GM18508 (cell line): Measurements from ENCODE around the gene DAPK3.
"Not testable (repeated sequence)": the region's sequence is repeated elsewhere in the genome, so short reads cannot be mapped to it uniquely, and the experiment has no call there.

Experiments
- ATAC-seq: cut with Tn5 transposase; IDR thresholded peaks from one replicate; pipeline ENCODE4 v1.9.1; 2021; ENCODE audit warnings: moderate number of reproducible peaks; ENCODE audit not compliant: insufficient read depth, unreplicated experiment

The DAPK3 gene

DNA sequence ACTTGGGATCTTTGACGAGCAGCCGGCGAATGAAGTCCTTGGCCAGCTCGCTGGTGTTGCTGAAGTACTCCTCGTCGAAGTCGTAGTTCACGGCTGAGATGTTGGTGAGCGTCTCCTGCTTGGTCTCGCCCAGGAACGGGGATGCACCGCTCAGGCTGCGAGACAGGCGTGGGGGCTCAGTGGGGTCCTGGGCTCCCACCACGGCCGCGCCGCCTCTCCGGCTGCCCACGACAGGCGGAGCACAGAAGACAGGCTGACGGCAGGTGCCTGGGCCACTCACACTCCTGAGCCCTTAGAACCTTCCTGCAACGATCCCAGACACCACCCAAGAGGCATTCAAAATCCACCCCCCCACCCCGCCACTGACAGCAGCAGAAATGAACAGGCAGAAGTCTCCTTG is 9.9 kb downstream of the DAPK3 start:
- ATAC-seq, result no peak

DNA sequence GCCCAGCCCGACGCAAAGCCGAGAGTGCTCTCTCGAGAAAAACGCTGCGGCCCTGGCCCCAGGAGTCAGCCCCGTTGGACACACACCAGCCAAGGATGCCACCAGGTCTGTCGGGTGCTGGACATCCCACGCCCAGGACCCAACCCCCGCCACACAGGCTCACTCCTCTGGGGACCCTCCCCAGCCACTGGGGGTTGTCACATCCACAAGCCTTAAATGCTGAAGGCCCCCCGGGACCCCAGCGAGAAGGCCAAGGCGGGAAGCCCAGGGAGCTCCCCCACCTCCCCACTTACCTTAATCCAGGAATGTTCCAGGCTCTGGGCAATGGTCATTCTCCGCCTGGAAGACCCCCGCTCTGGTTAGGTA is 11.2 kb downstream of the DAPK3 start:
- no peak for ATAC-seq

DNA sequence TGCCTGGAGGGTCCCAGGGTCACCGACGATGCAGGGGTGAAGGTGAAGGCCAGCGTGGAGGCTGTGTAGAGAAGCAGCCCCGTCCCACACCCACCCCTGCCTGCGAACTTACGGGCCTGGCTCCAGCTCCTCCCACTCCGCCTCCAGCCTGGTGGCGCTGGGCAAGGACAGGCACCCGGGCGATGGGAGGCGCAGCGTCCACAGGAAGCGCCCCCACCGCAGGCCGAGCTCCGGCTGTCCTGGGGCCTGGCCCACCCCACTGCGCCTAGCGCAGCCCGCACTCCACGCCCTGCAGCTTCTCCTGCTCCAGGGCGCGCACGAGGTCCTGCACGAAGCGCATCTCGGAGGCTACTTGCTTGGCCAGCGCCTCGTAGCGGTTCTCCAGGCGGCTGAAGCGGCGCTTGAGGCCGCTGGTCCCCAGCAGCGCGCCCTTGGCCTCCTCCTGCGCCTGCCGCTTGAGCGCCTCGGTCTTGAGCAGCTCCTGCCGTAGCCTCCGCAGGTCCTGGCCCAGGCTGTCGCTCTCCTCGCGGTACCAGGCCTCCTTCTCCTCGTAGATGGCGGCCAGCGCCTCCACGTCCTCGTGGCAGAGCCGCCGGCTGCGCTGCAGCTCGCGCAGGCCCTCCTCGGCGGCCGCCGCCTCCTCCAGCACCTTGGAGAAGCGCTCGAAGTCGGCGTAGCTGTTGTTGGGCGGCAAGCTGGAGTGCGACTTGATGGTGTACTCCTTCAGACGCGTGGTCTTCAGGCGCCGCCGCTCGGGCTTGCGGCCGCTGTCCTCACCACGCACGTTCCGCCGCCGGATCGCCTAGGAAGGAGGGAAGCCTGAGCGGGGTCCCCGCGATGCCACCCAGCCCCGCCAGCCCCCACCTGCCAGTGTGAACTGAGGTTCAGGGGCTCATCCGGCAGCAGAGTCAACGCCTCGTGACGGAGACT is 11.8 kb downstream of the DAPK3 start:
- no peak for ATAC-seq

DNA sequence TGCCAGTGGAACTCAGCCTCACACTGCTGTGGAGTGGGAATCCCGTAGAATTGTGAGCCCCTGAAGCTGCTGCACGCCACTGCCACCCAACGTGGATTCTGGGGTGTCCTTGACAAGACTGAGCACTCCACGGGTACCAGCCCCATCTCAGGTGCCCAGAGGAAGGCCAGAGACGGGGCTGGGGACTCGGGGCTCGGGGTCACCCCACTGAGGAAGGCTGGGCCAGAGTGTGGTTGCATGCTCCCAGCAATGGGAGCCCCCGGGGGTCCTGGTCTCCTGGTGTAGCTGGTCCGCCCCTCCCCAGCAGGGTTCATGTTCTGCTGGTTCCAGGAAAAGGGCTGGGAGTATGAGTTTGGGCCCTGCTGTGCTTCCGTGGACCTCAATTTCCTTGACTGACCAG is 15.2 kb downstream of the DAPK3 start:
- no peak for ATAC-seq

DNA sequence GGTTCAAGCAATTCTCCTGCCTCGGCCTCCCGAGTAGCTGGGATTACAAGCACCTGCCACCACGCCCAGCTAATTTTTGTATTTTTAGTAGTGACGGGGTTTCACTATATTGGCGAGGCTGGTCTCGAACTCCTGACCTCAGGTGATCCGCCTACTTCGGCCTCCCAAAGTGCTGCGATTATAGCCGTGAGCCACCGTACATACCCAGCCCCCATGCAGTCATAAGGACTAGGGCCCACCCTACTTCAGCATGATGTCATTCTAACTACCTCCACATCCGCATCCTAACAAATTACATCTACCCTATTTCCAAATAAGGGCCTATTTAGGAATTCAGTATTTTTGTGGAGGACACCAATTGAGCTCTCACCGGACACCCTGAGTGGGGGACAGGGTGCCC is 15.6 kb downstream of the DAPK3 start:
- ATAC-seq, result not testable (repeated sequence)

DNA sequence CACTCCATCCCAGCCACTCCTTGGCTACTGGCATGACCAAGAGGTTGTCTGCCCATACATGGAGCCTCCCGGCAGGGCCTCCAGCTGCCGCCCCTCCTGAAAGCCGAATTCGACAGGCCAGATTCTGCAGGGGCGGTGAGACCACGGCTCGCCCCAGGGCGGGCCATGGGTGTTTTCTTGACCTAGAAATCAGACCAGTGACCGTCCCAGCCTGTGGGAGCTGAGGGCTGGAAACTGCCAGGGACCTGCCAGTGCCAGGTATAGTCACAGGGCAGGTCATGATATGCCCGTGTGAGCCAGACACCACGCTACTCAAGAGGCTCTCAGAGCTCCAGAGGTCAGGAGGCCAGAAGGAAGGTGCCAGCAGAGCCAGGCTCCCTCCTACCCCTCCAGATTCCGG is 16.8 kb downstream of the DAPK3 start:
- ATAC-seq, result no peak

DNA sequence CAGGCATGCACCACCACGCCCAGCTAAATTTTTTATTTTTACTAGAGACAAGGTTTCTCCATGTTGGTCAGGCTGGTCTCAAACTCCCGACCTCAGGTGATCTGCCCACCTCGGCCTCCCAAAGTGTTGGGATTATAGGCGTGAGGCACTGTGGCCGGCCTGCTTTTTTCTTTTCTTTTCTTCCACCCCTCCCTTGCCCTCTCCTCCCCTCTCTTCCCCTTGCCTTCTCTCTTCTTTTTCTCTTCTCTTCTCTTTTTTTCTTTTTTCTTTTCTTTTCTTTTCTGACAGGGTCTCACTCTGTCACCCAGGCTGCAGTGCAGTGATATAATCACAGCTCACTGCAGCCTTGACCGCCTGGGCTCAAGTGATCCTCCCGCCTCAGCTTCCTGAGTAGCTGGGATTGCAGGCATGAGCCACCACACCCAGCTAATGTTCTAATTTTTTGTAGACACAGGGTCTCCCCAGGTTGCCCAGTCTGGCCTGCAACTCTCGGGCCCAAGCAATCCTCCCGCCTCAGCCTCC is 18.1 kb downstream of the DAPK3 start:
- ATAC-seq, result not testable (repeated sequence)

DNA sequence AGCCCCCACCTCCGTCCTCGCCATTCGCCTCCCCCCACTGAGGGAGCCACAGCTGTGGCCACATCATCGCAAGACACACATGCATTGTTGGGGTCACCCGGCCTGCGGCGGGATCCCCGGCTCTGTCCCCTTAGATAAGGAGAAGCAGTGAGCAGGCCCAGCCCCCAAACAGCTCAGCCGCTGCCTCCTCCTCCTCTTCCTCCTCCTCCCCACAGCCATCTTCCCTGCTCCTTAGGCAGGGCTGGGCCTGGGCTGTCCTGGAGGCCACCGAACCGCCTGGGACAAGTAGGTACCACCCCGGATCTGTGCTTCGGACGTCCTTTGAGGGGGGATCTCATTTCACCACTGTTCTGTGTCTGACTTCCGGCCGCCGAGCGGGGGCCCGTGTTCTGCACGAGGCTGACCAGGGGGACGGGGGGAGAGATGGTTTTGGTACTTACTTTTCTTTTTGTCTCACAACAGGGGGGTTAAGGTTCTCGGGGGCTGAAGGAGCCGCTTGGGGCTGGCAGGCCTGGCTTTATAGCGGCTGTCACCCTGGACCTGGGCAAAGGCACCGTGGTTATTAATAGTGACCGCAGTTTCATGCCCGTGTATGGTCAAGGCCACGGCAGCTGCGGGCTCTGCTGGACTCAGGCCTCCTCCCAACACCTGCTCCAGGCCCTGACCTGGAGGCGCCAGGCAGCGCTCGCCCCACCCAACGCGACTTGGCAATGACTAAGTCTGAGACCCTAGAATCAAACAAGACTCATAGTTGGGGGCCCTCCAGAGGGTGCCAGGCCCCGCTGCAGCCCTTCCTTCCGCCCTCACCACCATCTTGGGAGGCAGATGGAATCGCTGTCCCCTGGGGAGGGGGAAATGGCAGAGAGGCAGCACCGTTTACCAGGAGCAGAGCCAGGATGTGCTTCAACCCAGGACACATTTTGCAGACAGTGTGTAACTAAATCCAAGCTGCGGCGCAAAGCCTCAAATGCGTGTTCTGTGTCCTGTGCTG is 19.7 kb downstream of the DAPK3 start:
- ATAC-seq, result no peak

DNA sequence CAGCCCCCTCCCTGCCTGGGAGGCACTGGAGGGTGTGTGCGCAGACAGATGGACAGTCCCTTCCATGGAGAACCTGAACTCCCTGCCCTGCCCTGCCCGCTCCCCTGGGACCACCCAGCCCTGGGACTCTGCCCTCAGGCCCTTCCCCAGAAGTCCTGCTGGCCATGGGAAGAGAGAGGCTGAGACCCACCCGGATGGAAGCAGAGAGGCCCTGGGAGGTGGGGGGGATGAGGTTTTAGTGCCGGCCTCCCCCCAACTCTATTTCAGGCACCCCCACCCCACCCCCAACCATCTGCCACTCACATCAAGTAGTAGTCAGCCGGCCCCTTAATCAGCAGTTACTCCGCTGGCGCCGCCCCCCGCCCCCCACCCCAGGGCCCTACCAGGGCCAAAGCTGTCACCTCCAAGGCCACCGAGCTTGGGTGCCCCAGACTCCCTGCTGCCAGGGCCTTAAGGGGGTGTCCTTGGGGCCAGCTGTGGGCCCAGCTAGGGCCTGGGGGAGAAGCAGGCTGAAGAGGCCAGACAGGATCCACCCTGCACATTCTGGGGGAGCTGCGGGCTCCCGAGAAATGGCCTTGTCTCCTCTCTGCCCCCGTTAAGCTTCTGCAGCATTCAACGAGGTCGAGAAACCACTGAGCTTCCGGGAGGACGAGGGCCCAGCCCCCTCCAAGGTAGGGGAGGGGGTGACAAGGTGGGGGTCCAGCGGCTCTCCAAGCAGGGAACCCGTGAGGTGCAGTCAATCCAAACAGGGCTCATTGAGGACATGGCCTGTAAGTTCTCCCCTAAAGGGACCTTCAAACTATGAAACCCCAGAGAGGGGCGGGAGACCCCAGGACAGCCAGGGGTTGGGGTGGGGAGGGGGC is 20.7 kb downstream of the DAPK3 start:
- no peak for ATAC-seq

DNA sequence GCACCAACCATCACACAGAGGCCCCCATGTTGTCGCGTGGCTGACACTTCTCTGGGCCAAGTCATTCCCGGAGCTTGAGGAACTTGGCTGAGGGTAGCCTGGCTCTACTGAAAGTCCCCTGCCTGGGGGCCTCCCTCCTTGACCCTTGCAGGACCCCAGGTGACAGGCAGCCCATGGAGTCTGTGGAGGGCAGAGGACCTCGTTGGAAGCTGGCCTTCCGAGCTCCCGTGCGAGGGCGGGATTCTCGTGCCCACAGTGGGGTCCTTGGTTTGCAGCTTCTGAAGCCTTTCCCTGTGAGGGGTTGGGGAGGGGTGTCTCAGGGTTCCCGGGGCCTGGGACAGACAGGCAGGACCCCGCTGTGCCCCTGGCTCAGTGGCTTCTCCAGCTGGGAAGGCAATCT is 21.6 kb downstream of the DAPK3 start:
- no peak for ATAC-seq

DNA sequence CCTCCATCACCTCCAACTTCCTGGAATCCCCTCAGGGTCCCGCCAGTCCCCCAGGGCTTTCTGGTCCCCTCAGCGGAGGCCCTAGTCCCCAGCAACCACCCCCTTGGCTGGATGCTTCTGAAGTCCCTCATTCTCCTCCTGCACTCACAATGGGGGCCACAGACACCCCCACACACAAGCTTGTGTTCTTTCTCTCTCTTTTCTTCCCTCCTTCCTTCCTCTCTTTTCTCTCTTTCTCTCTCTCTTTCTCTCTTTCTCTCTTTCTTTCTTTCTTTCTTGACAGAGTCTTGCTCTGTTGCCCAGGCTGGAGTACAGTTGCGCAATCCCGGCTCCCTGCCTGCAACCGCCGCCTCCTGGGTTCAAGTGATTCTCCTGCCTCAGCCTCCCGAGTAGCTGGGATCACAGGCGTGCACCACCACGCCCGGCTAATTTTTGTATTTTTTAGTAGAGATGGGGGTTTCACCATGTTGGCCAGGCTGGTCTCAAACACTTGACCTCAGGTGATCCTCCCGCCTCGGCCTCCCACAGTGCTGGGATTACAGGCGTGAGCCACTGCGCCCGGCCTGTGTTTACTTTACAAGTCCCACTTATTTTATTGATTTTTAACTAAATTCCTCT is 23.5 kb downstream of the DAPK3 start:
- ATAC-seq, result not testable (repeated sequence)

DNA sequence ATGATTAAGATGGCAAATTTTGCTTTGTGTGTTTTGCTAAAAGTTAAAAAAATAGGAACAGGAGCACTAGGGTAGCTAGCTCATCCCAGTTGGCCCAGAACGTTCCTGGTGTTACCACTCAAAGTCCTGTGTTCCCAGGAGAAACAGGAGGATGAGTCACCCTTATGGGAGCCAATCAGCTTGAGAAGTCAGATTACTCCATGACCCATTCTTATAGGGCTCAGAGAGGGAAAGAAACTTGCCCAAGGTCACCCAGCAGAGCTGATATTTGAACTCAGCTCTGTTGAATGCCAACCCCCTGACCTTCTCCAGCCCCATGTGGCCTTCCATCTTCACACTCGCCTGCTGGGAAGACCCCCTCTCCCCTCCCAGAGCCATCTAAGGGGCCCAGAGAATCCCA is 25.1 kb downstream of the DAPK3 start:
- ATAC-seq, result no peak

DNA sequence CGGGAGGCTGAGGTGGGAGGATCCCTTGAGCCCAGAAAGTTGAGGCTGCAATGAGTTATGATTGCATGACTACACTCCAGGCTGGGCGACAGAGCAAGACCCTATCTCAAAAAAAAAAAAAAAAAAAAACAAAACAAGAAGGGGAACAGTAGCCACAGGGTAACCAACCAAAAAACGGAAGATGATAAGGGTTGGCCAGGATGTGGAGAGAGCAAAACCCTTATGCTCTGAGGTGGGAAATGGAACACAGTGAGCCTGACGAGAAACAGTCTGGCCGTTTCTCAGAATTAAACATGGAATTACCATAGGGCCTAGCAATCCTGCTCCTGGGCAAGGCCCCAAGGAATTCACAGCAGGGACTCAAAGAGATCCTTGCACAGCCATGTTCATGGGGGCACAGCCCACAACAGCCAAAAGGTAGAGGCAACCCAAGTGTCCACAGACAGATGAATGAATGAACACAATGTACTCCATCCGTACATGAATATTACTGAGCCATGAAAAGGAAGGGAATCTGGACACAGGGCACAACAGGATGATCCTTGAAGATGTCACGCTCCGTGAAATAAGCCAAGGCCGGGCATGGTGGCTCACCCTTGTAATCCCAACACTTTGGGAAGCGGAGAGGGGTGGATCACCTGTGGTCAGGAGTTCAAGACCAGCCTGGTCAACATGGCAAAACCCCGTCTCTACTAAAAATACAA is 26.7 kb downstream of the DAPK3 start:
- ATAC-seq, result no peak

DNA sequence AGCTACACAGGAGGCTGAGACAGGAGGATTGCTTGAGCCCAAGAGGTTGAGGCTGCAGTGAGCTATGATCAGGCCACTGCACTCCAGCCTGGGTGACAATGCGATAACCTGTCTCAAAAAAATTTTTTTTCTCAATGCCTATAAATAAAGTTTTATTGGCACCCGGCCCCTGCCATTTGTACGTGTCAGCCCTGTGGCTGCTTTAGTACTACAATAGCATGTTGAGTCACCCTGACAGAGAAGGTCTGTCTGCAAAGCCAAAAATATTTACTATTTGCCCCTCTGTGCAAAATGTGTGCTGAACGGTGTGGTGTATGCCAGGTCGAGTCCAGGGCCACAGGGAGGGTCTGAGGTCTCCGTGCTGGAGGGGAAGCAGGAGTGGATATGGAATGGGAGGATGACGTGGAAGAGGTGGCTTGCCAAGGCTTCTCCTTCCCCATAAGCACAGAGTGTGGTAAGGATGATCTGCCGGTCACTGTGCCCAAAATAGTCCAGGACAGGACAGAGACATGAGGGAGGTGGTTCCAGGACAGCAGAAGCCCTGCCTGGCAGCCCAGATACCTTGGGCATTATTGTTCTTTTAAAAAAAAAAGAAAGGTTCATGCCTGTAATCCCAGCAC is 28.0 kb downstream of the DAPK3 start:
- ATAC-seq, result no peak

DNA sequence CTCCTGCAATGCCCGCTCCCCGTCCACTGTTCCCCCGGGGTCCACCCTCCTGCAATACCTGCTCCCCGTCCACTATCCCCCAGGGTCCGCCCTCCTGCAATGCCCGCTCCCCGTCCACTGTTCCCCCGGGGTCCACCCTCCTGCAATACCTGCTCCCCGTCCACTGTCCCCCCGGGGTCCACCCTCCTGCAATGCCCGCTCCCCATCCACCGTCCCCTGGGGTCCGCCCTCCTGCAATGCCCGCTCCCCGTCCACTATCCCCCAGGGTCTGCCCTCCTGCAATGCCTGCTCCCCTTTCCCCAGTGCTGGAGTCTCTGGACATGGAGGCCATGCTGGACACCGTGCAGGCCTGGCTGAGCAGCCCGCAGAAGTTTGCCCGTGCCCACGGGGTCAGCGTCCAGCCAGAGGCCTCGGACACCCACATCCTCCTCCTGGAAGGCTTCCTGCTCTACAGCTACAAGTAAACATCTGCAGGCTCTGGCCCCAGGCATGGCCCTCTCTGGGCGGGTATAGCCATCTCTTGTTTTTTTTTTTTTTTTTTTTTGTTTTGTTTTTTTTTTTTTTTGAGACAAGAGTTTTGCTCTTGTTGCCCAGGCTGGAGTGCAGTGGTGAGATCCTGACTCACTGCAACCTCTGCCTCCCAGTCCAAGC is 32.5 kb downstream of the DAPK3 start:
- ATAC-seq, result not testable (repeated sequence)

DNA sequence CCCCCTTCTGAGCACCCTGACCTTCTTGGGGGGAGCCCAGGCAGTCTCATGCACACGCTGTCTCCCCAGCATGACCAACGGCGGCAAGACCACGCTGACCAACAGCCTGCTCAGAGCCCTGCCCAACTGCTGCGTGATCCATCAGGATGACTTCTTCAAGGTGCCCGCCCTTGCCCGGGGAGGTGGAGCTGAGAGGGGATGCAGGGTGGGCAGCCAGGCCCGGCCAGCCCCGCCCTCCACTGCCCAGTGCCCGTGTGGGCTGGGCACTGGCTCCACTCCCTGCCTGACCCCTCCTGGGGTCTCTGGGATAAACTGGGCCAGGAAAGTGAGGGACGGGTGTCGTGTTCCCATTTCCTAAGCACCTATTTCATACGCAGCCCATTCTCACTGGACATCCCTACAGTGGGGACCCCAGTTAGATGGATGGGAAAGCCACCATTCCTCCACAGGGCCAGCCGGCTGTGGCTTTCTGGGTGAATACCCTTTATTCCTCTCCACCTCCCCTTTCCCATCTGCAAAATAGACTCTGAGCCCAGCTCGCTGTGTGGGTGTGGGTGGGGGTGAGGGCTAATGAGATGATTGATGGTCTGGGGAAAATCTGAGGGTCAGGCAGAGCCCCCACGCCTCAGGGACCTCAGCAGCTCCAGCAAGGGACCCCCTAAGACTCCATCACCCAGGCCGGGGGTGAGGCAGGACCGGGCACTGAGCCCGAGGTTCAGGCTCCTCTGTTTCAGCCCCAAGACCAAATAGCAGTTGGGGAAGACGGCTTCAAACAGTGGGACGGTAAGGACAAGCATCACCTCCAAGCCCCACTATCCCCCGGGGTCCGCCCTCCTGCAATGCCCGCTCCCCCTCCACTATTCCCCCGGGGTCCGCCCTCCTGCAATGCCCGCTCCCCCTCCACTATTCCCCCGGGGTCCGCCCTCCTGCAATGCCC is 34.1 kb downstream of the DAPK3 start:
- no peak for ATAC-seq
